T-helper 1 cell treated with Interleukin-12 subunit alpha and Interleukin-12 subunit beta and Interleukin-4 antibody, amounts not matched to agents 30 ng/mL and 1 ng/mL, for 36 hours (primary cell): ENCODE measurements around the gene DNASE2B. TPM values are rescaled to one million over a fixed set of nuclear protein-coding genes. Genes with fewer than 3 reads are reported as not detected.
"Not testable (repeated sequence)": the region's sequence is repeated elsewhere in the genome, so short reads cannot be mapped to it uniquely, and the experiment has no call there.

Experiments
- intact Hi-C: fragments of 100-400 bp; cut with micrococcal nuclease; formaldehyde crosslinking; loops from one replicate; pipeline ENCODE4 v1.15.1; 2024
- total RNA-seq: library from RNA; stranded (reverse); gene quantifications from 2 replicates; pipeline ENCODE4 v1.2.3, GENCODE V29; 2022

DNASE2B gene
- total RNA-seq, 1 donor from 2014 or later = not detected

- intact Hi-C loops = no loop called here
Observed at GRCh38 chr1:84412316-84412942, 14.1 kb downstream of the DNASE2B start.

GRCh38 chr1:84415396-84415795, 17.1 kb downstream of the DNASE2B start:
- intact Hi-C loops = no loop called here

- intact Hi-C loops = no loop called here
Observed at GRCh38 chr1:84422909-84423308, 24.6 kb downstream of the DNASE2B start.

- intact Hi-C loops = no loop called here
Observed at GRCh38 chr1:84424513-84425149, 26.3 kb downstream of the DNASE2B start.

GRCh38 chr1:84425150-84425896, 27.0 kb downstream of the DNASE2B start:
- intact Hi-C loops = no loop called here

GRCh38 chr1:84426376-84426775, 28.1 kb downstream of the DNASE2B start:
- intact Hi-C loops = no loop called here

GRCh38 chr1:84427250-84428188, 29.2 kb downstream of the DNASE2B start:
- intact Hi-C loops = no loop called here

- intact Hi-C loops = no loop called here
Observed at GRCh38 chr1:84428235-84428634, 30.0 kb downstream of the DNASE2B start.

- intact Hi-C loops = no loop called here
Observed at GRCh38 chr1:84429231-84429630, 30.9 kb downstream of the DNASE2B start.

GRCh38 chr1:84430546-84430945, 32.3 kb downstream of the DNASE2B start:
- intact Hi-C loops = loop anchor here (5.0 kb wide), 1 partner anchor 353 kb away; no protein-coding TSS in a partner anchor

GRCh38 chr1:84433258-84434080, 35.2 kb downstream of the DNASE2B start:
- intact Hi-C loops = loop anchor here (1.0 to 5.0 kb wide), 13 partner anchors 73 to 843 kb away; partner anchors contain the start of genes BCL10, GNG5, SPATA1 and TTLL7

- intact Hi-C loops = loop anchor here (1.0 to 5.0 kb wide), 6 partner anchors 139 to 529 kb away; no protein-coding TSS in a partner anchor
Observed at GRCh38 chr1:84434081-84434769, 35.9 kb downstream of the DNASE2B start.

GRCh38 chr1:84434801-84435549, 36.7 kb downstream of the DNASE2B start:
- intact Hi-C loops = loop anchor here (1.0 to 5.0 kb wide), 8 partner anchors 44 to 530 kb away; partner anchors contain the start of genes RPF1 and SSX2IP

- intact Hi-C loops = no loop called here
Observed at GRCh38 chr1:84436876-84437655, 38.8 kb downstream of the DNASE2B start.

GRCh38 chr1:84442256-84442655, 44.0 kb downstream of the DNASE2B start:
- intact Hi-C loops = loop anchor here (1.0 to 5.0 kb wide), 13 partner anchors 37 to 815 kb away; partner anchors contain the start of genes C1orf52, CTBS, GNG5 and RPF1

- intact Hi-C loops = loop anchor here (1.0 to 5.0 kb wide), 13 partner anchors 36 to 814 kb away; partner anchors contain the start of genes C1orf52, CTBS, GNG5 and RPF1
Observed at GRCh38 chr1:84442747-84443646, 44.7 kb downstream of the DNASE2B start.

GRCh38 chr1:84448704-84449103, 50.4 kb downstream of the DNASE2B start:
- intact Hi-C loops = not testable (repeated sequence)
